ENCODE data around the gene CGB3. TPM values are rescaled to one million over a fixed set of nuclear protein-coding genes. Genes with fewer than 3 reads are reported as not detected.

The CGB3 gene
- total RNA-seq, 1 donor from 2014 or later = not detected

DNA sequence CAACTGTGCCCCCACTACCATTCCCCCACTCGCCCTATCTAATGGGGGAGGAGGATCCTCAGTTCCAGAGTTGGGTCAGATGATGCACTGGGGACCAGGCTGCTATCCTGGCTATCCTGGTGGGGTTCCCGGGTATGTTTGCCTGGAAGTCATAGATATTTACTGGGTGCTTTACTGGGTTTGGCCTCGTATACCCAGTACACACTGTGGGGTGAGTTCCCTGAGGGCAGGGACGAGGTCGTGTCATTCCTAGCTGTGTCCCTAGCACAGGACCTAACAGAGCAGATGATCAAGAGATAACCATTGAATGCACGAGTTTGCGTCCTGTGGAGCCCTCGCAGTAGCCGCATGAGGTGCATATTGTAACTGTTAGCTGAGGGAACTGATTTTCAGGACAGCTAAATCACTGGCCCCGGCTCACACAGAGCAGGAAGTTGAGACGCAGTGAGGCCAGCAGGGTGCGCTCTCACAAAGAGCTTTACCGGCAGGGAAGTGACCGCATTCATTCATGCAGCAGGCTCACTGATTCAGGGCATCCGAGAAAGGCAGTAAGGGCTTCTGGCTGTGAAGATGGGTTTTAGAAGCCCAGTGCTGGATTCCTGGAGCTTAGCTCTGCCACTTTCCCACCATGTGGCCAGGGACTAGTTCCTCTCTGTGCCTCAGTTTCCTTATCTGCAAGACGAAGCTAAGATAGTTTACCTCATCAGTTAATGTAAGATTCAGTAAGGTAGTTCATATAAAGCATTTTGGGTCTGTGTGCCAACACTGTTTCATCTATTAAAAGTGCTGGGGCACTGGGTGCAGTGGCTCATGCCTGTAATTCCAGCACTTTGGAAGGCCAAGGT, 24.4 kb downstream of the CGB3 start:
- Mint-ChIP-seq H3K27me3 (no peaks in the 10 kb centered on the region), H3K27ac (peak overlapping the region; percentile 42), H3K36me3 (ENCODE audit: insufficient read depth) (peaks cover 3% of the 10 kb centered on the region), H3K9me3 (ENCODE audit: low read depth) (no peaks in the 10 kb centered on the region), H3K4me3 (ENCODE audit: low read depth) (no peak overlapping the region), H3K4me1 (ENCODE audit: low read depth) (peaks cover 7% of the 10 kb centered on the region)
- TF ChIP-seq, protein P1, sequence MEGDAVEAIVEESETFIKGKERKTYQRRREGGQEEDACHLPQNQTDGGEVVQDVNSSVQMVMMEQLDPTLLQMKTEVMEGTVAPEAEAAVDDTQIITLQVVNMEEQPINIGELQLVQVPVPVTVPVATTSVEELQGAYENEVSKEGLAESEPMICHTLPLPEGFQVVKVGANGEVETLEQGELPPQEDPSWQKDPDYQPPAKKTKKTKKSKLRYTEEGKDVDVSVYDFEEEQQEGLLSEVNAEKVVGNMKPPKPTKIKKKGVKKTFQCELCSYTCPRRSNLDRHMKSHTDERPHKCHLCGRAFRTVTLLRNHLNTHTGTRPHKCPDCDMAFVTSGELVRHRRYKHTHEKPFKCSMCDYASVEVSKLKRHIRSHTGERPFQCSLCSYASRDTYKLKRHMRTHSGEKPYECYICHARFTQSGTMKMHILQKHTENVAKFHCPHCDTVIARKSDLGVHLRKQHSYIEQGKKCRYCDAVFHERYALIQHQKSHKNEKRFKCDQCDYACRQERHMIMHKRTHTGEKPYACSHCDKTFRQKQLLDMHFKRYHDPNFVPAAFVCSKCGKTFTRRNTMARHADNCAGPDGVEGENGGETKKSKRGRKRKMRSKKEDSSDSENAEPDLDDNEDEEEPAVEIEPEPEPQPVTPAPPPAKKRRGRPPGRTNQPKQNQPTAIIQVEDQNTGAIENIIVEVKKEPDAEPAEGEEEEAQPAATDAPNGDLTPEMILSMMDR (IDR thresholded peaks at IDR 0.05; ENCODE audit: unreplicated experiment) = peak; percentile 74
- DNase-seq (ENCODE audit: low spot score, unreplicated experiment) = peak; percentile 49

DNA sequence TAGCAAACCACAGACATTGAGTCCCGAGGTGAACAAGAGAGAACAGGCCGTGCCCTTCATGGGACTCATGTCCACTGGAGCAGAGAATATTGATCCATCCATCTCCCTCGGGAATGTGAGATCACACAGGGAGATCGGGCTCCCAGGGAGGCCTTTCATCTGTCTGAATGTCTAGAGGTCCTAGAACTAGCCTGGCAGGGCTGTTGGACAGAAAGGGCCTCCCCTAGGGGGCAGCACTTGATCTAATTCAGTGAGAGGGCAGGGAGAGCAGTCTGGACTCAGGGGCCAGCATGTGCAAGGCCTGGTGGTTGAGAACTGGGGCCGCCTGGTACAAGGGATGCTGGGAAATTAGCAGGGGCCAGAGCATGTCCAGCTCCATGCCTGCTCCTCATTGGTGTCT, 26.2 kb downstream of the CGB3 start:
- DNase-seq (ENCODE audit: low spot score, unreplicated experiment) = peak; percentile 53
- Mint-ChIP-seq H3K4me1 (ENCODE audit: low read depth) (peaks cover 14% of the 10 kb centered on the region), H3K36me3 (ENCODE audit: insufficient read depth) (peaks cover 2% of the 10 kb centered on the region), H3K27ac (peak overlapping the region; percentile 44), H3K27me3 (no peaks in the 10 kb centered on the region), H3K9me3 (ENCODE audit: low read depth) (no peaks in the 10 kb centered on the region), H3K4me3 (ENCODE audit: low read depth) (no peak overlapping the region)
- TF ChIP-seq, protein P1 (IDR thresholded peaks at IDR 0.05; ENCODE audit: unreplicated experiment) = peak; percentile 60

DNA sequence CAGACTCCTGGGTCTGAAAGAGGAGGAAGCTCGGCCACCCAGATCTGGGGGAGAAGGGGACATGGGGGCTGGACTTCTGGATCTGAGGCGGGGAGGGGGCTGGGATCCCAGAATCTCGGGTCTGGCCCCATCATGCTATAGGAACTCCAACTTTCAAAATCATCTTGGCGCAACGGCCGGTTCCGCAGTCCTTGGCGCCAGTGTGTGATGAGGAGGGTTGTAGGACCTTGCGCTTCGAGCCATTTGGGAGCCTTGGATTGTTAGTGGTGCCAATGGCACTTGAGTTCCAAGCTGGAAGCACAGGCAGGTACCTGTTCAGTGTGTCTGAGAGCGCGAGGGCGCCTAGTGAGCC, 30.1 kb downstream of the CGB3 start:
- H3K27ac Mint-ChIP-seq = peak overlapping the region; percentile 97
- no peaks in the 10 kb centered on the region for H3K9me3 Mint-ChIP-seq (ENCODE audit: low read depth)
- TF ChIP-seq, protein P1 (IDR thresholded peaks at IDR 0.05; ENCODE audit: unreplicated experiment) = no peak
- no peak for DNase-seq (ENCODE audit: low spot score, unreplicated experiment)
- H3K4me1 Mint-ChIP-seq (ENCODE audit: low read depth) = peaks cover 20% of the 10 kb centered on the region
- H3K4me3 Mint-ChIP-seq (ENCODE audit: low read depth) = peak overlapping the region; percentile 99
- peaks cover 3% of the 10 kb centered on the region for H3K36me3 Mint-ChIP-seq (ENCODE audit: insufficient read depth)
- H3K27me3 Mint-ChIP-seq = no peaks in the 10 kb centered on the region

DNA sequence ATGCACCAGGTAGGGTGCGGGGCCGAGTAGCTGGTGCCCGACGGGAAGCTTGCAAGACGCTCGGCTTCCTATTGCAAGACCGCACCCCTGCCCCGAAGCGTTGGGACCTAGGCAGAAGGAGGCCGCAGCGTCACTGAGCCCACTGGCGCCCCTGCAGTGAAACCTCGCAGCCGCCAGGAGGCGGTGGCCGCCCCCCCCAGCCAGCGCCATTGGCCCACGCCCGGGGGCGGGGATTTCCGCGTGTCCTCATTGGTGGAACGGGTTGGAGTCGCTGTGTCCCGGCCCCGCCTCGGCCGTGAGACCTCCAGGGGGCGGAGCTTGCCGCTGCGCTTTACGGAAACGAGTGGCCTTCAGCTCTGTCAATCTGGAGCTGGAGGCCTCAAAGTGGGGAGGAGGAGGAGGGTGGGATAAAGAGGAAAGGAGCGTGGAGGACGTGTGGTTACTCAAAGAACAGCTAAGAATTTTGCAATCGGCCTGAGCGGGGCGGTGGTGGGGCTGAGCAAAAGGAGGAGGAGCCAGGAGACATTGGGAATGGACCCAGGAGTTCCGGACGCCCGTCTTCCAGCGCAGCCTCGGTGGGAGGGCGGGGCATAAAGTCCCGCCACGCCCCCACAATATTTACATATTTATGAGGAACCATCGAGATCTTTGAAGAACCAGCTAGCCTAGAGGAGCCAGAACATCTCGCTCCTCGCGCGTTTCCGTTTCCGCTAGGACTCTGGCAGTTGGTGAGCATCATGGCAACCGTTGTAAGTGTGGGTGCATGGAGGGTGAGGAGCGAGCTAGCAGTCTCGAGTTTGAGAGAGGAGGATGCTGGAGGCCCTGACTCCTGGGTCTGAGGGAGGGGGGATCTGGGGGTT, 30.7 kb downstream of the CGB3 start, which contains the start of the genes GYS1 and RUVBL2:
GYS1 (minus strand) TSS at position 135 of the 860 bp plus-strand sequence. CDS start 197 bp downstream, outside the sequence.
RUVBL2 (plus strand) TSS at position 713 of the 860 bp plus-strand sequence; CDS start at position 738, 25 bp downstream.
- Mint-ChIP-seq H3K4me1 (ENCODE audit: low read depth) (peaks cover 20% of the 10 kb centered on the region), H3K27me3 (no peaks in the 10 kb centered on the region), H3K36me3 (ENCODE audit: insufficient read depth) (peaks cover 3% of the 10 kb centered on the region), H3K27ac (peak within 1 kb of the TSS; percentile 97), H3K4me3 (ENCODE audit: low read depth) (peak within 1 kb of the TSS; percentile 99), H3K9me3 (ENCODE audit: low read depth) (no peaks in the 10 kb centered on the region)
- TF ChIP-seq, protein P1 (IDR thresholded peaks at IDR 0.05; ENCODE audit: unreplicated experiment) = peak; percentile 93
- DNase-seq (ENCODE audit: low spot score, unreplicated experiment) = peak; percentile 99

DNA sequence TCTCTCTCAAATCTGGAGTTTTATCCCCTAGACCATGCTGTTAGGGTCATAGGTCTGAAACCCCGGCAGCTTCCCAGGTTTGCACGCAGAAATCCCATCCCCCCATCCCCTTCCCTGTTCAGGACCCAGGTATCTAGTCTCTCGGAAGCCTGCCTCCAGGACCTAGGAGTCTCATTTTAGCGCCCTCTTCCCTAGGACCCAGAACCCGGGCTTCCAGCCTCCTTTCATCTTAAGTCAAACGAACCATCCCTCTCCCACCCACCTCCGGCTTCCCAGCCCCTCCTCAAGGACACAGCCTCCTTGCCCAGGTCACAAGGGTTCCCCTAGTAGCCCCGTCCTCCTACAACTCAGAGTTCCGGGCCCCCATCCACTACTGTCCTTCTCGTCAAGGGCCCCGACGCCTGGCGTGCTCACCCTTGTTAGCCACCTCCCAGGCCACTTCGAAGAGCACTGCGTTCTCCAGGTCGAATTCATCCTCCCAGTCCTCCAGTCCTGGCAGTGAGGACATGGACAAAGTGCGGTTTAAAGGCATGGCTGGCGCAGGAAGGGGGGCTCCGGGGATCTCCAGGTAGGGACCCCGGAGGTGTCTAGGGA, 31.5 kb downstream of the CGB3 start:
- H3K27me3 Mint-ChIP-seq = no peaks in the 10 kb centered on the region
- H3K27ac Mint-ChIP-seq = peak overlapping the region; percentile 96
- H3K4me3 Mint-ChIP-seq (ENCODE audit: low read depth) = peak overlapping the region; percentile 99
- peaks cover 8% of the 10 kb centered on the region for H3K36me3 Mint-ChIP-seq (ENCODE audit: insufficient read depth)
- no peaks in the 10 kb centered on the region for H3K9me3 Mint-ChIP-seq (ENCODE audit: low read depth)
- TF ChIP-seq, protein P1 (IDR thresholded peaks at IDR 0.05; ENCODE audit: unreplicated experiment) = no peak
- peaks cover 19% of the 10 kb centered on the region for H3K4me1 Mint-ChIP-seq (ENCODE audit: low read depth)
- no peak for DNase-seq (ENCODE audit: low spot score, unreplicated experiment)
